Testis (tissue), 5 donors: ENCODE measurements around the gene MTX2. TPM values are rescaled to one million over a fixed set of nuclear protein-coding genes. Genes with fewer than 3 reads are reported as not detected.
A peak's percentile ranks its signal among the peaks of the same experiment; 100 is the strongest.

Experiments used
- DNase-seq: peaks from one replicate; pipeline ENCODE4 v3.0.0-alpha.2; 2019
- H3K27ac ChIP-seq, 2 donors: fragments of 200-600 bp; sonication (generic); one replicate each; pipeline ENCODE4 v1.5.1; 2019
- H3K27me3 ChIP-seq: fragments of 200-600 bp; sonication (generic); one replicate; pipeline ENCODE4 v1.5.1; 2019
- H3K36me3 ChIP-seq: fragments of 200-600 bp; sonication (generic); one replicate; pipeline ENCODE4 v1.5.1; 2017; ENCODE audit warnings: low read depth; ENCODE audit errors: missing control alignments
- H3K4me1 ChIP-seq: fragments of 200-600 bp; sonication (generic); one replicate; pipeline ENCODE4 v1.5.1; 2019
- H3K4me3 ChIP-seq, 2 donors: fragments of 200-600 bp; sonication (generic); one replicate each; pipeline ENCODE4 v1.5.1; 2017 to 2019
- H3K9me3 ChIP-seq: fragments of 200-600 bp; sonication (generic); one replicate; pipeline ENCODE4 v1.5.1; 2017
- POLR2A ChIP-seq: fragments of 450-650 bp; IDR thresholded peaks from one replicate; pipeline ENCODE4 v1.6.1; 2017; ENCODE audit warnings: antibody characterized with exemption, mild to moderate bottlenecking, moderate library complexity
- WGBS, 2 donors: methylation state at CpG; one replicate each; pipeline ENCODE4 v1.1.5; 2018; 5-methylcytosine and 5-hydroxymethylcytosine counted together
- intact Hi-C: fragments of 100-400 bp; cut with DNase I; formaldehyde crosslinking; loops from one replicate; pipeline ENCODE4 v1.15.1; 2023; ENCODE audit warnings: low total_unique reads
- long read RNA-seq, 2 donors: transcript quantifications; one replicate each; lab custom pipeline, GENCODE V29; 2026
- polyA plus RNA-seq: library from polyadenylated mRNA; stranded (reverse); fragments of 350-450 nt; fragmentation: Illumina TruSeq; extraction: RNeasy Lipid Tissue Mini Kit (QIAGEN cat#74804); gene quantifications from one replicate; pipeline ENCODE4 v1.2.3, GENCODE V29; 2014; ENCODE audit warnings: low read depth, low replicate concordance; ENCODE audit not compliant: insufficient read depth
- total RNA-seq, 2 donors: library from RNA; depleted of rRNA; stranded (reverse); fragments of >200 nt; gene quantifications; one replicate each; pipeline ENCODE4 v1.2.3, GENCODE V29; 2016
- TF ChIP-seq, protein P1 (sequence below), 3 experiments: fragments of 450-650 bp in 2 of 3; fragments of 200-600 bp in 1 of 3; sonication (generic) in 1 of 3; IDR thresholded peaks; one replicate each; pipeline ENCODE4 v1.5.1; 2016 to 2019; ENCODE audit warnings: antibody characterized with exemption in 3 of 3, mild to moderate bottlenecking in 2 of 3, moderate library complexity in 1 of 3

Gene MTX2
- total RNA-seq (10 to 100 TPM; 58.0 to 61.1 TPM), polyA plus RNA-seq (155 TPM)
- long read RNA-seq, donor 1, transcript MTX2-201 (10 exons, 1,364 nt): major isoform, 31 of 31 reads
- long read RNA-seq, donor 1, partial matches to known transcripts: 0 of 31 reads
- long read RNA-seq, donor 1, other reads (novel, unspliced or antisense): 0 of 31 reads
- long read RNA-seq, donor 2, transcript MTX2-201 (10 exons, 1,364 nt): major isoform, 20 of 21 reads
- long read RNA-seq, donor 2, partial matches to known transcripts: 0 of 21 reads
- long read RNA-seq, donor 2, other reads (novel, unspliced or antisense): 0 of 21 reads

DNA sequence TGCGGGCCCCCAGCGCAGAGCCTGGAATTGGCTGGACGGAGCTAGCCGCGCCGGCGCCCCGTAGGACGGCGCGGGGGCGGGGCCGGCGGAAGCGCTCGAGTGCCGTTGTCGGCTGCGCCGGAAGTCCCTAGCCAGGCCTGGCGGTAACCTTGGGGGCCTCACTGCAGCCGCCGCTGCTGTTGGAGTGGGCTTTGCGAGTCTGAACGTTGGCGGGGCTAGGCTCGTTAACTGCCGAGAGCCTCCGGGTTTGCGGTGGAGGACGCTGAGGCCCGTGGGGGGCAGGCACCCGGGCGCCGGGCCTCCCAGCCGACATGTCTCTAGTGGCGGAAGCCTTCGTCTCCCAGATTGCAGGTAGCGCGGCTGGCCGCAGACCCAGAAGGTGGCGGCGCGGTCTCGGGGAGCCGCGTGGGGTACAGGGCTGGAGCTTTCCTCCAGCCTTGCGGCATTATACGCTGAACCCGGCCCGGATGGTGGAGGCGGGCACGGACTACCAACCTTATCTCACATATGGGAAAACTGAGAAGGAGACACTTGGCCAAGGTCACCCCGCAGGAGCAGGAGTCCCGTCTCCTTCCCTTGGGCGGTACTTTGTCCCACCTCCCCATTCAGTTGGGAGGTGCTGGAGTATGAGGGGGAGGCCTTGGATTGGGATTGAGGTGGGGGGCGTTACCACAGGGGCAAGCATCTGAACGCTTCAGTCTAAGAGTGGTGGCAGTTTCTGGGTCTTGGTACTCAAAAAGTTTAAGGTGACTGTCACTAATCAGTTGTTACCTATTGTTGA, at the start of gene MTX2:
MTX2 (plus strand) TSS at position 124 of the 781 bp plus-strand sequence; CDS start at position 312, 188 bp downstream.
- Histone ChIP-seq H3K36me3 (no peaks in the 10 kb centered on the region), H3K9me3 (no peaks in the 10 kb centered on the region), H3K4me1 (peaks cover 11% of the 10 kb centered on the region), H3K4me3 (peak within 1 kb of the TSS; percentile 81 to 97), H3K27me3 (no peaks in the 10 kb centered on the region), H3K27ac (peak within 1 kb of the TSS; percentile 84 to 93)
- DNase-seq: peak; percentile 85
- intact Hi-C loops: no loop called here
- TF ChIP-seq POLR2A: no peak
- TF ChIP-seq, protein P1, sequence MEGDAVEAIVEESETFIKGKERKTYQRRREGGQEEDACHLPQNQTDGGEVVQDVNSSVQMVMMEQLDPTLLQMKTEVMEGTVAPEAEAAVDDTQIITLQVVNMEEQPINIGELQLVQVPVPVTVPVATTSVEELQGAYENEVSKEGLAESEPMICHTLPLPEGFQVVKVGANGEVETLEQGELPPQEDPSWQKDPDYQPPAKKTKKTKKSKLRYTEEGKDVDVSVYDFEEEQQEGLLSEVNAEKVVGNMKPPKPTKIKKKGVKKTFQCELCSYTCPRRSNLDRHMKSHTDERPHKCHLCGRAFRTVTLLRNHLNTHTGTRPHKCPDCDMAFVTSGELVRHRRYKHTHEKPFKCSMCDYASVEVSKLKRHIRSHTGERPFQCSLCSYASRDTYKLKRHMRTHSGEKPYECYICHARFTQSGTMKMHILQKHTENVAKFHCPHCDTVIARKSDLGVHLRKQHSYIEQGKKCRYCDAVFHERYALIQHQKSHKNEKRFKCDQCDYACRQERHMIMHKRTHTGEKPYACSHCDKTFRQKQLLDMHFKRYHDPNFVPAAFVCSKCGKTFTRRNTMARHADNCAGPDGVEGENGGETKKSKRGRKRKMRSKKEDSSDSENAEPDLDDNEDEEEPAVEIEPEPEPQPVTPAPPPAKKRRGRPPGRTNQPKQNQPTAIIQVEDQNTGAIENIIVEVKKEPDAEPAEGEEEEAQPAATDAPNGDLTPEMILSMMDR (IDR thresholded peaks at IDR 0.05): peak in 1 of 3 experiments; percentile 7
- 0 to 1% methylated on average over 22 to 57 of the region's 58 CpGs for WGBS, 2 donors

DNA sequence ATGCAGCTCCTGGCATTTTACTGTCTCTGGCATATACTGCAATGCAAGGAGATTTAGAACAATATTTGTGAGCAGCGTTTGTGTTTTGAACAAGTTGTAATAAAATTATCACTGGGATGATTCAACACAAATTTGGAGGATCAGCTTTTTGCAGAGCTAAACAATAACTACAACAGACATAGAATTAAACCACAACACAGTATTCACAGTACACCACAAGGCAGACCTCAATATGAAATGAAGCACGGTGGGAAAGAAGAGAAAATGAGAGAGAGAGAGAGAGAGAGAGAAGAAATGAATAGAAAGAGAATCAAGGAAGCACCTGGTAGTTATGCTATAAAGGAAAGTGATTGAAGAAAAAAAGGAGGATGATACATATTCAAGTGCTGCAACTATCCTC, 41.4 kb upstream of the MTX2 start:
- Histone ChIP-seq H3K4me3 (no peak overlapping the region), H3K36me3 (no peaks in the 10 kb centered on the region), H3K27me3 (no peaks in the 10 kb centered on the region), H3K27ac (no peak overlapping the region), H3K4me1 (no peaks in the 10 kb centered on the region), H3K9me3 (no peaks in the 10 kb centered on the region)
- intact Hi-C loops: no loop called here
- DNase-seq: no peak
- 81% methylated on average over 2 of the region's 2 CpGs for WGBS, 2 donors
- TF ChIP-seq, protein P1 (IDR thresholded peaks at IDR 0.05): no peak
- no peak for TF ChIP-seq POLR2A

DNA sequence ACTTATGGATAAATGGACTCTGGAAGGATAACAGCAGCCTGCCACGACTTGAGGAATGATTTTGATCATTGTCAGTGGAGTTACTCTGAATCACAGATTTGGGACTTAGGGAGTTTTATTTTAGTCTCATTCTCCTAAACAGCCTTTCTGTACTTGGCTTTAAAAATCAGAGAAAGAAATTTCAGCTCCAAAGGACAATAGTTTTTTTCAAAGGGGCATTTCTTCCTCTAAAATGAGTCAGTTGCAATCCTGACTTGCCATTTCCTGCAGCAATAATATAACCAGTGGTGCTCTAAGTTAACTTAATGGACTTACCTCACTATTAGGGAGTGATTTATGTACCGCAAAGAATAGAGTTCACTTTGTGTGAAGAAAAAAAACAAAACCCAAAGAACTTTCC, 35.1 kb upstream of the MTX2 start:
- Histone ChIP-seq H3K4me1 (no peaks in the 10 kb centered on the region), H3K27me3 (no peaks in the 10 kb centered on the region), H3K36me3 (no peaks in the 10 kb centered on the region), H3K27ac (no peak overlapping the region), H3K9me3 (no peaks in the 10 kb centered on the region), H3K4me3 (no peak overlapping the region)
- 74 to 80% methylated on average over 2 of the region's 2 CpGs for WGBS, 2 donors
- no peak for DNase-seq
- intact Hi-C loops: no loop called here
- TF ChIP-seq, protein P1 (IDR thresholded peaks at IDR 0.05): no peak
- no peak for TF ChIP-seq POLR2A

DNA sequence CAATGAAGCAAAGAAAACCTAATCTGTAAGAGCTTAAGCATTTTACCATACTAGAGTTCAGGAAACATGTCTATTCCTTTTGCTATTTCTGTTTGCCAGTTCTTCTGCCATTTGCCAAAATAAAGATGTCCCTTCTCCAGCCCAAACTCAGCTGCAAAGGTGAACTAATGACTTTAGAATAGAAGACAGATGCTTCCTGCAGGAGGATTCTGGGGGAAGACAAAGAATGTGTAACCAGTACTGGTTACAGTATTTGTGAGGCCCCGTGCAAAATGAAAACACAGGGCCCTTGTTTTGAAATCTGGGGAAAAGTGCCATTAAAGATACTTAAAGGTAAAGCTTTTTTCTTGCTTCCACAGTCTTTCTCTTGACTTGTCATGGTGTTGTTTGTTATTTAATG, 34.3 kb upstream of the MTX2 start:
- no peak for DNase-seq
- no peaks in the 10 kb centered on the region for H3K4me1 ChIP-seq
- WGBS, 2 donors: 58 to 70% methylated on average over 1 of the region's 1 CpG

More for the DNA sequence above, 34.3 kb upstream of the MTX2 start:
- H3K9me3 ChIP-seq: no peaks in the 10 kb centered on the region
- intact Hi-C loops: no loop called here
- no peak overlapping the region for H3K27ac ChIP-seq
- H3K27me3 ChIP-seq: no peaks in the 10 kb centered on the region
- no peak overlapping the region for H3K4me3 ChIP-seq
- TF ChIP-seq, protein P1 (IDR thresholded peaks at IDR 0.05): no peak
- TF ChIP-seq POLR2A: no peak
- H3K36me3 ChIP-seq: no peaks in the 10 kb centered on the region
